HCT116 (cell line): ENCODE data around the gene NUB1. TPM values are rescaled to one million over a fixed set of nuclear protein-coding genes. Genes with fewer than 3 reads are reported as not detected.

Experiments
- ATAC-seq: fragments of 200-7000 bp; cut with Tn5 transposase; 2 replicates; pipeline ENCODE4 v1.9.1; 2020; ENCODE audit warnings: mild to moderate bottlenecking, moderate library complexity
- BruUV-seq: library from RNA; stranded (reverse); fragments of 400-500 nt; replicated peaks from 2 replicates; lab custom pipeline; 2021; lab: Mats Ljungman, UMichigan
- CTCF ChIA-PET: fragments of 300-600 bp; sonication (Branson Sonifier 250); formaldehyde crosslinking; loops from one replicate; lab custom pipeline; 2021; ENCODE audit warnings: antibody characterized with exemption; lab: Charles Lee
- POLR2A ChIA-PET: fragments of 300-600, 350-600 bp; sonication (Branson Sonifier 250); formaldehyde crosslinking; loops from one replicate; lab custom pipeline; 2021; ENCODE audit warnings: antibody characterized with exemption; lab: Charles Lee
- RAD21 ChIA-PET, 2 experiments: fragments of 300-600 bp; sonication (Branson Sonifier 250); formaldehyde crosslinking; loops; one replicate each; lab custom pipeline; 2023; ENCODE audit warnings: low total read pairs in 2 of 2; ENCODE audit not compliant: uncharacterized antibody in 2 of 2, unreplicated experiment in 2 of 2, low non-redundant PET in 1 of 2; lab: Charles Lee
- DNase-seq: peaks from one replicate; pipeline ENCODE4 v3.0.0-alpha.2; 2010; ENCODE audit warnings: low read depth, low spot score
- H2AFZ ChIP-seq: fragments of 200-600 bp; shearing (Covaris generic), sonication (generic); 2 replicates; pipeline ENCODE4 v1.6.1; 2017; ENCODE audit warnings: low read depth, mixed run types, mixed read lengths, antibody characterized with exemption, low read length; ENCODE audit not compliant: poor library complexity, severe bottlenecking
- H3K27ac ChIP-seq: 2 replicates; pipeline ENCODE4 v1.5.1; 2012; ENCODE audit warnings: low read depth, low read length
- H3K27me3 ChIP-seq: fragments of 200-600 bp; sonication (generic); 2 replicates; pipeline ENCODE4 v1.6.1; 2016; ENCODE audit warnings: mixed run types, low read length, mixed read lengths; ENCODE audit not compliant: insufficient read depth
- H3K36me3 ChIP-seq, 2 experiments: fragments of 200-500 bp in 1 of 2; fragments of 200-600 bp in 1 of 2; sonication (Bioruptor generic) in 1 of 2; sonication (generic) in 1 of 2; 2 replicates each; pipeline versions ENCODE4 v1.5.1 to v1.6.1; 2014 to 2016; ENCODE audit warnings: low read length in 2 of 2, inconsistent platforms in 1 of 2, mixed read lengths in 1 of 2, mixed run types in 1 of 2; ENCODE audit not compliant: insufficient read depth in 2 of 2, control insufficient read depth in 1 of 2
- H3K4me1 ChIP-seq, 2 experiments: fragments of 200-600 bp in 1 of 2; sonication (generic) in 1 of 2; 2 replicates each; pipeline versions ENCODE4 v1.5.1 to v1.6.1; 2012 to 2017; ENCODE audit warnings: low read length in 2 of 2, inconsistent platforms in 1 of 2, mild to moderate bottlenecking in 1 of 2, mixed read lengths in 1 of 2, mixed run types in 1 of 2, moderate library complexity in 1 of 2; ENCODE audit not compliant: insufficient read depth in 2 of 2, control insufficient read depth in 1 of 2
- H3K4me2 ChIP-seq: fragments of 200-600 bp; sonication (generic); 2 replicates; pipeline ENCODE4 v1.6.1; 2017; ENCODE audit warnings: mixed run types, low read length, mixed read lengths
- H3K4me3 ChIP-seq, 2 experiments: fragments of 200-600 bp in 1 of 2; sonication (generic) in 1 of 2; replicated peaks in 1 of 2; 2 replicates each; pipeline ENCODE4 v1.5.1; 2011 to 2016; ENCODE audit warnings: low read length in 2 of 2, control low read depth in 1 of 2, low read depth in 1 of 2, mild to moderate bottlenecking in 1 of 2, mixed read lengths in 1 of 2, mixed run types in 1 of 2
- H3K79me2 ChIP-seq: fragments of 200-600 bp; sonication (generic); 2 replicates; pipeline ENCODE4 v1.6.1; 2017; ENCODE audit warnings: mild to moderate bottlenecking, mixed run types, low read length, moderate library complexity, mixed read lengths; ENCODE audit not compliant: insufficient read depth
- H3K9ac ChIP-seq: fragments of 200-600 bp; sonication (generic); 2 replicates; pipeline ENCODE4 v1.6.1; 2016; ENCODE audit warnings: low read length, mixed read lengths
- H3K9me2 ChIP-seq: fragments of 200-600 bp; sonication (generic), shearing (Covaris generic); 2 replicates; pipeline ENCODE4 v1.6.1; 2017; ENCODE audit warnings: mixed run types, mild to moderate bottlenecking, moderate library complexity; ENCODE audit not compliant: insufficient read depth
- H3K9me3 ChIP-seq, 2 experiments: fragments of 200-500 bp in 1 of 2; fragments of 200-600 bp in 1 of 2; sonication (Bioruptor generic) in 1 of 2; sonication (generic) in 1 of 2; 2 replicates each; pipeline ENCODE4 v1.6.1; 2014 to 2017; ENCODE audit warnings: low read length in 2 of 2, mixed read lengths in 2 of 2, inconsistent platforms in 1 of 2, low read depth in 1 of 2, mild to moderate bottlenecking in 1 of 2, mixed run types in 1 of 2, moderate library complexity in 1 of 2; ENCODE audit not compliant: control insufficient read depth in 1 of 2, insufficient read depth in 1 of 2
- H4K20me1 ChIP-seq: fragments of 200-600 bp; sonication (generic), shearing (Covaris generic); 2 replicates; pipeline ENCODE4 v1.6.1; 2017; ENCODE audit warnings: mixed run types, mild to moderate bottlenecking, moderate library complexity; ENCODE audit not compliant: insufficient read depth
- ELF1 ChIP-seq: IDR thresholded peaks from 2 replicates; pipeline ENCODE4 v1.6.1; 2012; ENCODE audit warnings: low read depth, borderline replicate concordance
- EZH2 ChIP-seq: fragments of 200-600 bp; sonication (generic); IDR thresholded peaks from 2 replicates; pipeline ENCODE4 v1.6.1; 2017; ENCODE audit warnings: antibody characterized with exemption, mixed run types
- MAX ChIP-seq: IDR thresholded peaks from 2 replicates; pipeline ENCODE4 v1.6.1; 2012
- POLR2AphosphoS5 ChIP-seq: IDR thresholded peaks from 2 replicates; pipeline ENCODE4 v1.6.1; 2011; ENCODE audit warnings: mild to moderate bottlenecking, low read depth, low read length, moderate library complexity
- REST ChIP-seq: IDR thresholded peaks from 2 replicates; pipeline ENCODE4 v1.6.1; 2012; ENCODE audit warnings: low read depth
- YY1 ChIP-seq: IDR thresholded peaks from 2 replicates; pipeline ENCODE4 v1.6.1; 2011; ENCODE audit warnings: low read length, low read depth, moderate library complexity, mild to moderate bottlenecking; ENCODE audit not compliant: insufficient replicate concordance; ENCODE audit errors: extremely low read depth
- intact Hi-C: fragments of 100-400 bp; cut with micrococcal nuclease; formaldehyde crosslinking; loops from 2 replicates; pipeline ENCODE4 v1.10.0; 2022
- total RNA-seq: library from RNA; stranded (reverse); gene quantifications from one replicate; pipeline ENCODE4 v1.2.1, GENCODE V29; 2021; ENCODE audit not compliant: unreplicated experiment
- TF ChIP-seq, protein P1 (sequence below), 3 experiments: fragments of 200-600 bp in 1 of 3; sonication (generic) in 1 of 3; IDR thresholded peaks in 2 of 3; conservative IDR thresholded peaks in 1 of 3; 2 replicates each; pipeline ENCODE4 v1.5.1; 2012 to 2017; ENCODE audit warnings: low read depth in 2 of 3, low read length in 2 of 3, antibody characterized with exemption in 1 of 3, borderline replicate concordance in 1 of 3, control low read depth in 1 of 3, mild to moderate bottlenecking in 1 of 3, mixed read lengths in 1 of 3, mixed run types in 1 of 3, moderate library complexity in 1 of 3; ENCODE audit not compliant: insufficient read depth in 1 of 3

NUB1 gene
- total RNA-seq, 1 experiment from 2014 or later, result 44.0 TPM

GRCh38 chr7:151402029-151402835 lies 60.6 kb downstream of the NUB1 start:
- no peak overlapping the region for H3K4me2 ChIP-seq
- DNase-seq (no peak), ATAC-seq (no peak)
- H3K4me1 ChIP-seq, result peaks cover 29 to 38% of the 10 kb centered on the region in 2 experiments
- no TSS peak for BruUV-seq
- H3K27me3 ChIP-seq, result no peaks in the 10 kb centered on the region
- TF ChIP-seq MAX, result no peak
- TF ChIP-seq, protein P1, sequence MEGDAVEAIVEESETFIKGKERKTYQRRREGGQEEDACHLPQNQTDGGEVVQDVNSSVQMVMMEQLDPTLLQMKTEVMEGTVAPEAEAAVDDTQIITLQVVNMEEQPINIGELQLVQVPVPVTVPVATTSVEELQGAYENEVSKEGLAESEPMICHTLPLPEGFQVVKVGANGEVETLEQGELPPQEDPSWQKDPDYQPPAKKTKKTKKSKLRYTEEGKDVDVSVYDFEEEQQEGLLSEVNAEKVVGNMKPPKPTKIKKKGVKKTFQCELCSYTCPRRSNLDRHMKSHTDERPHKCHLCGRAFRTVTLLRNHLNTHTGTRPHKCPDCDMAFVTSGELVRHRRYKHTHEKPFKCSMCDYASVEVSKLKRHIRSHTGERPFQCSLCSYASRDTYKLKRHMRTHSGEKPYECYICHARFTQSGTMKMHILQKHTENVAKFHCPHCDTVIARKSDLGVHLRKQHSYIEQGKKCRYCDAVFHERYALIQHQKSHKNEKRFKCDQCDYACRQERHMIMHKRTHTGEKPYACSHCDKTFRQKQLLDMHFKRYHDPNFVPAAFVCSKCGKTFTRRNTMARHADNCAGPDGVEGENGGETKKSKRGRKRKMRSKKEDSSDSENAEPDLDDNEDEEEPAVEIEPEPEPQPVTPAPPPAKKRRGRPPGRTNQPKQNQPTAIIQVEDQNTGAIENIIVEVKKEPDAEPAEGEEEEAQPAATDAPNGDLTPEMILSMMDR (IDR thresholded peaks at IDR 0.05 in 2 of 3, conservative IDR thresholded peaks at IDR 0.05 in 1 of 3; ENCODE audit: borderline replicate concordance in 1 of 3, insufficient read depth in 1 of 3, low read depth in 2 of 3, low read length in 2 of 3), result peak in 2 of 3 experiments; percentile 12 to 24; a peak in 1 of 6 replicates
- no peaks in the 10 kb centered on the region for H3K9me2 ChIP-seq
- no peaks in the 10 kb centered on the region for H3K9me3 ChIP-seq
- POLR2A ChIA-PET, result no interaction called here
- RAD21 ChIA-PET, result no interaction called here
- no peak overlapping the region for H3K4me3 ChIP-seq
- H3K27ac ChIP-seq, result no peak overlapping the region
- no peaks in the 10 kb centered on the region for H4K20me1 ChIP-seq
- CTCF ChIA-PET, result no interaction called here
- intact Hi-C loops, result no loop called here
- no peaks in the 10 kb centered on the region for H3K36me3 ChIP-seq
- H3K9ac ChIP-seq, result no peak overlapping the region
- no peaks in the 10 kb centered on the region for H3K79me2 ChIP-seq
- H2AFZ ChIP-seq, result no peak overlapping the region

DNA sequence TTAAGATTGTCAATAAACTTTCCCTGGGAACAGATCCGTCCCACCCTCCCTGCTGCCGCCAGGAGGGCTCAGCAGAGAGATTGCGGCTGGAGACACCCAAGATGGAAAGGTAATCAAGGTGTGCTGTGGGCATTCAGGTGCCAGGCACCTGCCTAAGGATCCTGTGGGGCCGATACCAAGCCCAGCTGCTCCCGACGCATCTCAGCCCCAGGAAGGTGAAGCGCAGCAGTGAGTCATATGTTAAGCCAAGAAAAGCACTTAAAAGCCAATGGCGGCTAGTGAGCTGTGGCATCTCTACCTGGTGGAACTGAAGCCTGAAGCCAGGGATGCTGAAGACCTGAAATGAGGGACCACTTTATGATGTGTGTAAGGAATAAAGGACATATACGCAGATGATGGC lies 62.2 kb downstream of the NUB1 start:
- DNase-seq, result peak; percentile 24
- H2AFZ ChIP-seq, result peak overlapping the region; percentile 59
- no peaks in the 10 kb centered on the region for H3K9me3 ChIP-seq
- H3K27me3 ChIP-seq, result no peaks in the 10 kb centered on the region
- no TSS peak for BruUV-seq
- no peaks in the 10 kb centered on the region for H3K79me2 ChIP-seq
- peak; percentile 74 for ATAC-seq
- TF ChIP-seq POLR2AphosphoS5, result peak; percentile 24; the same call in 1 of the 2 replicates
- TF ChIP-seq ELF1, result no peak
- no peak for TF ChIP-seq REST
- TF ChIP-seq YY1, result peak; percentile 70
- TF ChIP-seq EZH2, result no peak
- TF ChIP-seq, all 23 proteins: peak for 2
- Histone ChIP-seq H3K36me3 (no peaks in the 10 kb centered on the region), H4K20me1 (no peaks in the 10 kb centered on the region), H3K27ac (peak overlapping the region; percentile 50), H3K4me2 (peak overlapping the region; percentile 87), H3K4me3 (peak overlapping the region; percentile 22 to 49; a peak in 3 of 4 replicates), H3K4me1 (peaks cover 29 to 38% of the 10 kb centered on the region in 2 experiments), H3K9me2 (no peaks in the 10 kb centered on the region), H3K9ac (peak overlapping the region; percentile 53)
- ChIA-PET CTCF (no interaction called here), POLR2A (no interaction called here), RAD21 (no interaction called here)
- intact Hi-C loops, result no loop called here
